Pancreas (tissue), 10 donors: Measurements from ENCODE around the gene RTRAF. TPM values are rescaled to one million over a fixed set of nuclear protein-coding genes. Genes with fewer than 3 reads are reported as not detected.

Source experiments
- ATAC-seq, 4 donors: fragments of 200-7000 bp; cut with Tn5 transposase; one replicate each; pipeline versions ENCODE4 v1.8.0 to v1.9.1; 2020; ENCODE audit warnings: mild to moderate bottlenecking in 4 of 4, moderate library complexity in 4 of 4
- DNase-seq, 6 donors: peaks; one replicate each; pipeline ENCODE4 v3.0.0-alpha.2; 2020
- FAIRE-seq: peaks from 2 replicates; lab custom pipeline; 2012; peaks lifted over from hg19 to GRCh38; lab: Jason Lieb, UNC
- H3K27ac ChIP-seq, 4 donors: fragments of 200-600 bp; sonication (generic); 1 replicate in 3 of 4; 2 replicates in 1 of 4; pipeline versions ENCODE4 v1.5.0 to v1.8.0; 2020
- H3K27me3 ChIP-seq, 4 donors: fragments of 200-600 bp; one replicate each; pipeline ENCODE4 v1.8.0; 2021
- H3K36me3 ChIP-seq, 3 donors: fragments of 200-600 bp; sonication (generic) in 1 of 3; one replicate each; pipeline versions ENCODE4 v1.5.0 to v1.8.0; 2020 to 2021
- H3K4me1 ChIP-seq, 3 donors: fragments of 200-600 bp; one replicate each; pipeline ENCODE4 v1.8.0; 2021
- H3K4me3 ChIP-seq, 4 donors: fragments of 200-600 bp; sonication (generic) in 2 of 4; one replicate each; pipeline versions ENCODE4 v1.5.0 to v1.8.0; 2020 to 2021
- H3K9me3 ChIP-seq, 4 donors: fragments of 200-600 bp; one replicate each; pipeline ENCODE4 v1.8.0; 2021
- WGBS, 2 donors: extraction: QIAGEN DNeasy Blood & Tissue Kit; methylation state at CpG; one replicate each; pipeline ENCODE4 v1.1.7; 2013; 5-methylcytosine and 5-hydroxymethylcytosine counted together
- intact Hi-C, 3 donors: fragments of 100-400 bp; cut with DNase I; formaldehyde crosslinking; loops; one replicate each; pipeline versions ENCODE4 v1.11.1 to v1.14.2; 2022
- polyA plus RNA-seq, 2 donors: library from polyadenylated mRNA; stranded (reverse); fragments of 200-250 nt; gene quantifications; one replicate each; pipeline ENCODE4 v1.2.3, GENCODE V29; 2013
- total RNA-seq, 6 donors: library from RNA; stranded (reverse); fragmentation: NEBNext Ultra II Directional in 4 of 6; extraction: Animal tissue kit (Norgen Biotek cat#: 25700) in 4 of 6; gene quantifications; one replicate each; pipeline versions ENCODE4 v1.2.1 to v1.2.4, GENCODE V29; 2021 to 2023
- TF ChIP-seq, protein P1 (sequence below), 4 donors: fragments of 200-600 bp; sonication (generic) in 3 of 4; IDR thresholded peaks; one replicate each; pipeline versions ENCODE4 v1.5.0 to v1.8.0; 2021; ENCODE audit warnings: antibody characterized with exemption in 4 of 4
- donor health status: healthy with polysubstance abuse.
- donor health status: DM: no; HTN: no; CAD: no; lungs with moderate emphysema.
- donor health status: DM: no; HTN: no; CAD: no.
- donor health status: control.
- donor health status: control.
- donor health status: Bipolar disorder and iron deficiency.
- donor health status: DM: yes; HTN: yes; CAD: no.
- donor health status: DM: no; HTN: no; CAD: no.
- donor health status: DM: no; HTN: no; CAD: no.
- donor health status: DM: yes; HTN: yes; CAD: no.

Gene RTRAF
- total and polyA plus RNA-seq, 8 donors: 57.5 to 96.4 (median 69.0) TPM

DNA sequence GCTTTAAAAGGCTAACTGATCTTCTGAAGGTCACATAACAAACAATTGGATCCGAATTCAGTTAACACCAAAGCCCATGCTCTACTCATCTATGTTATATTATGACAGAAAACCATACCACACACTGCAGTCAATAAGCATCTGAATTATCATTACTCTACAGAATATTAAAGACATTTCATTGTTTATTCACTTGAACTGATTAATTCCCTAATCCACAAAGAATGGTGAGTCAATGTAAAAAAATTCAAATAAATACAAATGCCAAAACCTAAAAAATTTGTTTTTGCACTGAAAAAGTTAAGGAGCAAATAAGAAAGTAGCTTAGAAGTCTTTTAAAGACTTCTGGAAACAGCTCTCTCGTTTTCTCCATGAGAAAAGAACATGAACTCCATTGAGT lies 65.8 kb downstream of the RTRAF start:
- Histone ChIP-seq H3K36me3 (no peaks in the 10 kb centered on the region), H3K4me1 (peaks cover 0 to 13% (median 6%) of the 10 kb centered on the region in 3 donors), H3K9me3 (no peaks in the 10 kb centered on the region), H3K27me3 (no peaks in the 10 kb centered on the region), H3K27ac (no peak overlapping the region), H3K4me3 (no peak overlapping the region)
- no peak for FAIRE-seq
- DNase-seq: no peak
- intact Hi-C loops: no loop called here
- TF ChIP-seq, protein P1, sequence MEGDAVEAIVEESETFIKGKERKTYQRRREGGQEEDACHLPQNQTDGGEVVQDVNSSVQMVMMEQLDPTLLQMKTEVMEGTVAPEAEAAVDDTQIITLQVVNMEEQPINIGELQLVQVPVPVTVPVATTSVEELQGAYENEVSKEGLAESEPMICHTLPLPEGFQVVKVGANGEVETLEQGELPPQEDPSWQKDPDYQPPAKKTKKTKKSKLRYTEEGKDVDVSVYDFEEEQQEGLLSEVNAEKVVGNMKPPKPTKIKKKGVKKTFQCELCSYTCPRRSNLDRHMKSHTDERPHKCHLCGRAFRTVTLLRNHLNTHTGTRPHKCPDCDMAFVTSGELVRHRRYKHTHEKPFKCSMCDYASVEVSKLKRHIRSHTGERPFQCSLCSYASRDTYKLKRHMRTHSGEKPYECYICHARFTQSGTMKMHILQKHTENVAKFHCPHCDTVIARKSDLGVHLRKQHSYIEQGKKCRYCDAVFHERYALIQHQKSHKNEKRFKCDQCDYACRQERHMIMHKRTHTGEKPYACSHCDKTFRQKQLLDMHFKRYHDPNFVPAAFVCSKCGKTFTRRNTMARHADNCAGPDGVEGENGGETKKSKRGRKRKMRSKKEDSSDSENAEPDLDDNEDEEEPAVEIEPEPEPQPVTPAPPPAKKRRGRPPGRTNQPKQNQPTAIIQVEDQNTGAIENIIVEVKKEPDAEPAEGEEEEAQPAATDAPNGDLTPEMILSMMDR (IDR thresholded peaks at IDR 0.05): no peak
- ATAC-seq: no peak
- WGBS, 2 donors: 59 to 74% methylated on average over 2 of the region's 2 CpGs

DNA sequence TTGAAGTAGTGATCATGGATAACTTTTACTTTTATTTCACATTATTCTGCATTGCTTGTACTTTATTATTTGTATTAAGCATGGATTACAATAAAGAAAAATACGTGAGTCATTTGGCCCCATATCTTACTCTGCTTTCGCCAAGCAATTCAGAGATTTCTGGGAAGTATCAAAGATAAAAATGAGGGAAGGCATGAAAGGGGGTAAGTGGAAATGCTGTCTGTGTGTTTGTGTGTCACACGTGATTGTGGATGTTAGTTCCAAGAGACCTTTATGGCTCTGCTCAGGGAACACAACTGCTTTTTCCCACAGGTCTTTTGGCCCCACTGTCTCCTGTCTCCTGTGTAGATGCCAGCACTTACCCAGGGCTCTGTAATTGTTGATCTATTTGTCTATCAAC lies 69.0 kb downstream of the RTRAF start:
- H3K4me1 ChIP-seq: peaks cover 0 to 17% (median 5%) of the 10 kb centered on the region in 3 donors
- no peaks in the 10 kb centered on the region for H3K9me3 ChIP-seq
- ATAC-seq: no peak
- DNase-seq: no peak
- intact Hi-C loops: no loop called here
- no peaks in the 10 kb centered on the region for H3K27me3 ChIP-seq
- TF ChIP-seq, protein P1 (IDR thresholded peaks at IDR 0.05): no peak
- WGBS, 2 donors: 53% methylated on average over 3 of the region's 3 CpGs
- H3K36me3 ChIP-seq: no peaks in the 10 kb centered on the region
- no peak overlapping the region for H3K4me3 ChIP-seq
- H3K27ac ChIP-seq: no peak overlapping the region
- no peak for FAIRE-seq

DNA sequence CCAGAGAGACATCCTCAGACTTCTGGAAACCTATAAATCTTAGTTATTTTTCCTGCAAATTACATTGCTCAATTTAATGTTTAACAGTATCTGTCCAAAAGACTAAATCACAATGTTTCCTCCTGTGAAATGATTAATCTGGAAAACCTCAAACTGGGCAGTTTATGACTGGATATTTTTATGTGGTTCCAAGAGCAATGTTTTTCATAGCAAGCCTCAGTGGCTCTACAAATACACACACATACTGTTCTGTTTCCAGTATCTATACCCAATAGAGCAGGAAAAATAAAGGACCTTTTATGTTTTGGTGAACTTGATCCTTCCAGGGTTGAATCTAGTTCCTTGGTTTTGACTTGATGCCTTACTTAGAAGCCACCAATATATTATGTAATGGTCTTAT lies 70.3 kb downstream of the RTRAF start:
- Histone ChIP-seq H3K36me3 (no peaks in the 10 kb centered on the region), H3K27me3 (no peaks in the 10 kb centered on the region), H3K27ac (no peak overlapping the region), H3K4me1 (peaks cover 0 to 17% (median 5%) of the 10 kb centered on the region in 3 donors), H3K4me3 (no peak overlapping the region), H3K9me3 (no peaks in the 10 kb centered on the region)
- TF ChIP-seq, protein P1 (IDR thresholded peaks at IDR 0.05): no peak
- FAIRE-seq: no peak
- ATAC-seq: no peak
- no peak for DNase-seq
- intact Hi-C loops: no loop called here

DNA sequence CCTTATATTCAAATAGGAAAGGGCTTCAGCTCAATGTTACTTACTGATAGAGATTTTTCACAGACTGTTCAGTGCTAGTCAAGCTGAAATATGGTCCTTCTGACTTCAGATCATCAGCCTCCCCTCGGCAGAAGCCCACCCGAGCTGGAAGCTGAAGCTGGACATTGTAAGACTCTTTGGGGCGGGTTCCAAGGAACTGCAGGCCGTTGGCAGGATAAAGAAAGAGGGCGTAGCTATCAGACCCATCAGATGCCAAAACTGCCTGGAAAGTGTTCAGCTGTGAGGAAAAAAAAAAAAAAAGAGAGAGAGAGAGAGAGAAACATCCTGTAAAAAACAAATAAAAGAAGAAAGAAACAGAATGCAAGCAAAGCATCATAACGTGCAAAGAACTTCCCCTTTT lies 70.7 kb downstream of the RTRAF start:
- DNase-seq: peak in 1 of 6 donors; percentile 23
- Histone ChIP-seq H3K27me3 (no peaks in the 10 kb centered on the region), H3K27ac (no peak overlapping the region), H3K4me1 (peaks cover 0 to 17% (median 5%) of the 10 kb centered on the region in 3 donors), H3K9me3 (no peaks in the 10 kb centered on the region), H3K4me3 (no peak overlapping the region), H3K36me3 (no peaks in the 10 kb centered on the region)
- intact Hi-C loops: no loop called here
- TF ChIP-seq, protein P1 (IDR thresholded peaks at IDR 0.05): no peak
- 9 to 14% methylated on average over 6 of the region's 6 CpGs for WGBS, 2 donors
- FAIRE-seq: no peak
- peak; percentile 31 to 66 (median 50) for ATAC-seq

Other genes starting within 250 kb of the RTRAF start
- 10 to 100 TPM in 2 of 6 donors, 1 to 10 TPM in 4; 1.7 to 15.4 (median 6.2) TPM for gene GNG2, start 128.9 kb upstream of the RTRAF start, total RNA-seq
- 10 to 100 TPM in 1 of 2 donors, 1 to 10 TPM in 1; 4.8 to 23.0 TPM for gene GNG2, start 128.9 kb upstream of the RTRAF start, polyA plus RNA-seq
- gene NID2, start 79.5 kb downstream of the RTRAF start, total RNA-seq: 1 to 10 TPM; 3.3 to 9.5 (median 5.0) TPM
- gene NID2, start 79.5 kb downstream of the RTRAF start, polyA plus RNA-seq: 1 to 10 TPM; 1.9 to 2.8 TPM